GM18517 (cell line): Measurements from ENCODE around the gene SH3PXD2A.

Source experiments
- ATAC-seq: cut with Tn5 transposase; IDR thresholded peaks from one replicate; pipeline ENCODE4 v1.9.1; 2021; ENCODE audit warnings: mild to moderate bottlenecking, moderate library complexity; ENCODE audit not compliant: unreplicated experiment

The SH3PXD2A gene

GRCh38 chr10:103711351-103711994 lies 143.9 kb downstream of the SH3PXD2A start:
- ATAC-seq = no peak

DNA sequence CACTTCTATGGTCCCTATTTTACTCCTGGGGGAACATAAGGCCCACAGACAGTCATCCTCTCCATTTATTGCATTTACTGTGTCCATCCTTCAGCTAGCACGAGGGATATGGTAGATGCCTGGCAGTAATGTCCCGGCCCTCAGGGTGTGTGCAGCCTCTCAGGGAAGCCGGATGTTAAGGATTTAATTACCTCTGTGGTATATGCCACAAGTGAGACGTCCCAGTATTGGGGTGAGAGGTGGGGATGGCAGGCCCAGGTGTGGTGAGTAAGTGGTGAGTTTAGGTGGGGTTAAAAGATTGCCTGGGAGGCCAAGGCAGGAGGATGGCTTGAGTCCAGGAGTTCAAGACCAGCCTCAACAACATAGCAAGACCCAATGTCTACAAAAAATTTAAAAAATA lies 144.9 kb downstream of the SH3PXD2A start:
- ATAC-seq = no peak

- no peak for ATAC-seq
These were observed 145.9 kb downstream of the SH3PXD2A start for GRCh38 chr10:103709341-103709920.

GRCh38 chr10:103708627-103709288 lies 146.6 kb downstream of the SH3PXD2A start:
- ATAC-seq = no peak

DNA sequence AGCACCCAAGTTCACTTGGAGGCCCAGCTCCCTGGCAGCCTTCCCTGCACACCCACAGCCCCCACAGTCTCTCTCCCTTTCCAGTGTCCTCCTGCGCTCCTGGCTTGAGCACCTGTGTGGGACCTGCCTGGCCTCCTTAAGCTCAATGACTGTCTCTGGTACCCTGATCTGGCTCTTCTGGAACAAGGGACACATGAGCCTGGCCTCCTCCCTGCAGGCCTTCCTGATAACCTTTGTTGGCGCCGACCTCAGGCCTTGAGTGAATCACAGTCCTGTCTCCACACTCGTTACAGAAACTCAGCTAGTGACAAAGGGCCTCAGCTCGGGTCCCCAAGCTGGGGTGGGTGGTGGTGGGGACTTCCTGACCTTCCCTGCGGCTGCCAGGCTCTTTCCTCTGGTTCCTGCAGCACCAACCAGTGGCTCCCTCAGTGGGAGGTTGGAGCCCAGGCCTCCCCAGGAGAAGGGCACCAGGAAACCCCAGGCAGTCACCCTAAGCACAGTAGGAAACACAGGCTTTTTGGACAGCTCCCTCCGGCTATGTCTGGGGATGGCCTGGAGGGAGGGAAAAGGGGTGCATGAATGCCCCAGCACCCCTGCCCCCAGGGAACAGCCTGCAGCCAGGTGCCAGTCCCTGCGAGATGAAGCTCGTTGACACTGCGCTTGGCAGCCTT lies 147.3 kb downstream of the SH3PXD2A start:
- ATAC-seq = no peak

DNA sequence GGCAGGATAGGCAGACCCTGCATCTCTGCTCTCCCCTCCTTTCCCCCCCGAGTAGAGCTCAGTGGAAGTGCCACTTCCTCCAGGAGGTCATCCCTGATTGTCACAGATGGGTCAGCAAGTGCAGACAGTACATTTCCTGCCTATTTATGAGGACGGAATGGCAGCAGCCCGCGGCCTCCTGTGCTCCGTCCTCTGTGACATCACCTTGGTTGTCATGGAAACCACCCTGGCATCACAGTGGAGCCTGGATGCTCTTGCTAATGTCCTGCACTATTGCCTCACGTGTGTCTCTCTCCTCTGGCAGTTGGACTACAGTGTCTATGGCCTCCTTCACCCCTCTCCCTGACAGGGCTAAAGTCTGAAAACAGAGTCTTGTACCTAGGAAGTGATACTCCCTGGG lies 148.6 kb downstream of the SH3PXD2A start:
- no peak for ATAC-seq

GRCh38 chr10:103706047-103706446 lies 149.3 kb downstream of the SH3PXD2A start:
- no peak for ATAC-seq

DNA sequence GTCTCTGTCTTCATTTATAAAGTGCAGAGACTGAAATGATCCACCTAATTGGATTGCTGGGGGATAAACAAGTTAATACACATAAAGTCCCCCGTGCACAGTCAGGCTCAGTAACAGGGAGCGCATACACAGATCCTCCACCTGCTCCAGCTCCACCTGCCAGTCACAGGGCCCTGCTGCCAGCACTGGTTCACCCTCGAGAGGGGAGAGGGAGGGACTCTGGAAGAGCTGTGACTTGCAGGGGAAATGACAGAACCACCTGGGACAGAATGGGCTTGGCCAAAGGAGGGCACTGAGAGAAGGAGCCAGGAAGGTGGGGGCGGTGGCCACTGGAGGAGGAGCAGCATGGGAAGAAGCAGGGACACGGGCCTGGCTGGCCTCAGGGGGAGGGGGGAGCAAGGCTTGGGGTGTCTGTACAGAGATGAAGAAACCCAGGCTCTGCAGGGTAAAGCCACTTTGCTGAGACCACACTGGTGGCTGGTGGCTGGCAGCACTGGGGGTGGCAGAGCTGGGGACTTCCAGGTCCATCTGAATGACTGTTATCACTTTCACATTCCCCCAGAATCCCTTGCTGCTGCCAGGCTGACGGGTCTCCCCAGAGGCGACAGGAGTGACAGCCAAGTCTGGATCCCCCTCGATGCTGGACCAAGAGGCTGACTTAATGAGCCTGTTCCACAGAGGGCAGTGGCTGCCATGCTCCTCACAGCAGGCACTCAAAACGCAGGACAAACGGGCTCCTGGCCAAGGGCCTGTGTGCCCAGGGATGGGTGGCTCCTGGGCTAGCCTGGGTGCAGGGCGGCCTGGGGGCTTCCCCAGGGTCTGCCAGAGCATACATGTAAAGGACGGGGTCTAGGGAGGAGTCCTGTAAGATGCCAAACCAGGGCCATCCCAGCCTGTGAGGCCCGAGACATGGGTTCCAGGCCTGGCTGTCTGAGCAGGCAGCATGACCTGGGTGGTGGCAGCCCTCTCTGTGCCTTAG lies 151.1 kb downstream of the SH3PXD2A start:
- ATAC-seq = no peak

DNA sequence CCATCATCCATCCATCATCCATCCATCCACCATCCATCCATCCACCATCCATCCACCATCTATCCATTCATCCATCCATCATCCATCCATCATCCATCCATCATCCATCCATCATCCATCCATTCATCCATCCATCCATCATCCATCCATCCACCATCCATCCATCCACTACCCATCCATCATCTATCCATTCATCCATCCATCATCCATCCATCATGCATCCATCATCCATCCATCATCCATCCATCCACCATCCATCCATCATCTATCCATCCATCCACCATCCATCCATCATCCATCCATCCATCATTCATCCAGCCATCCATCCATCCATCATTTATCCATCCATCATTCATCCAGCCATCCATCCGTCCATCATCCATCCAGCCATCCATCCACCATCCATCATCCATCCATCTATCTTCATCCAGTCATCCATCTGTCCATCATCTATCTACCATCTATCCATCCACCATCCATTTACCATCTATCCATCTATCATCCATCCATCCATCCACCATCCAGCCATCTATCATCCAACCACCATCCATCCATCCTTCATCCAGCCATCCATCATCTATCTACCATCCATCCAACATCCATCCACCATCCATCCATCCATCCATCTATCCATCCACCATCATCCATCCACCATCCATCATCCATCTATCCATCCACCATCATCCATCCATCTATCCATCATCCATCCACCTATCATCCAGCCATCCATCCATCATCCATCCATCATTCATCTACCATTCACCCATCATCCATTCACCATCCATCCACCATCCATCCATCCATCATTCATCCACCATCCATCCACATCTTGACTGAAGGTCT lies 153.8 kb downstream of the SH3PXD2A start:
- no peak for ATAC-seq

GRCh38 chr10:103700436-103700715 lies 155.0 kb downstream of the SH3PXD2A start:
- no peak for ATAC-seq

DNA sequence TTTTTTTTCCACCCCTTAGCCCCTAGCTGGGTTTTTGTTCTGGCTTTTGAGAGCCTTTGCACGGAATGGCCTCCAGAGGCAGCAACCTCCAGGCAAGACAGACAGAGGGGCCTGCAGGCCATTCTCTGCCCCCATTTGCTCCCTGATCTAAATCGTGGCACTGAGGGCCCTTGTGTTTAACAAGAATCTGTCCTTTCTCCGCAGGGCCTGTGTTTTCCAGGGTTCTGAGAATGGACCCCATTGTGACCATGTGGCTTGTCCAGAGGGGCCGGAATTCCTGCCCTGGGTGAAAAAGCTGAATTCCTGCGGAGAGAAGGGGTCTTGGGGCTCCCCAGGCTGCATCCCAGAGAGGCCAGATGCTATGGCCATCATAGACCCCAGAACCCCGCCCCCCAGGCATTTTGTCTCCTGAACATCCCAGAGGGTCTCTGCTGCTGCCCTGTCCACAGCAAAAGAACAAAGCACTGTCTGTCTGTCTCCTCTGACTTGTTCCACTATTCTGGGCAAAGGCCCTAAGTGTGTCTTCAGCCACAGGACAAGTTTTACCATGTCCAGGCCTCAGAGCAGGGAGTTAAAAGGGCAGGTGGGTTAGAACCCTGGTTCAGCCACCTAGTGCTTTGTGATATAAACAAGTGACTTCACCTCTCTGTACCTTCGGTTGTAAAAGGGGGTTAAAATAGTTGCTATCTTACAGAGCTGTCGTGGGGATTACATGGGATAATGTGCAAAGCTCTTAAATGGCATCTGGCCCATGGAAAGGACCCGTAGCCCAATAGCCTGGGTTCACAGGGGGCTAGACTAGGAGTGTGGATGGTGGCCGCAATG lies 155.6 kb downstream of the SH3PXD2A start:
- ATAC-seq = no peak

GRCh38 chr10:103698266-103698665 lies 157.1 kb downstream of the SH3PXD2A start:
- no peak for ATAC-seq

DNA sequence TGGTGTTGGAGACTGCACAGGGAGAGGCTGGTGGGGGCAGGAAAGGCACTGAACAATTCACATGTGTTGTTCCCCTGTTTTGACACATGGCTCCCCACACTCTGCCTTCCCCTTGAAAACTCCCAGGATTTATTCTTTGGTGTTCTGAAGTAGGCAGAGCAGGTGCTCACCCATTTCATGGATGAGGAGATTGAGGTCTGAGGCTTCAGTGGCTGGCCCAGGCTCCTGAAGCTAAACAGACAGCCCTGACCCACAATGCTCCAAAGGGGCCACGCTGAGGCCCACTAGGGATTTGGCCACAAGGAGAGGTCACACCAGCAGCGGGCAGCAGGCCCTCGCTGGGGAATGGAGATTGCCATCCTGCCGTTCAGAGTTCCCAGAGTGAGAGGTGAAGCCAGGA lies 157.6 kb downstream of the SH3PXD2A start:
- no peak for ATAC-seq

DNA sequence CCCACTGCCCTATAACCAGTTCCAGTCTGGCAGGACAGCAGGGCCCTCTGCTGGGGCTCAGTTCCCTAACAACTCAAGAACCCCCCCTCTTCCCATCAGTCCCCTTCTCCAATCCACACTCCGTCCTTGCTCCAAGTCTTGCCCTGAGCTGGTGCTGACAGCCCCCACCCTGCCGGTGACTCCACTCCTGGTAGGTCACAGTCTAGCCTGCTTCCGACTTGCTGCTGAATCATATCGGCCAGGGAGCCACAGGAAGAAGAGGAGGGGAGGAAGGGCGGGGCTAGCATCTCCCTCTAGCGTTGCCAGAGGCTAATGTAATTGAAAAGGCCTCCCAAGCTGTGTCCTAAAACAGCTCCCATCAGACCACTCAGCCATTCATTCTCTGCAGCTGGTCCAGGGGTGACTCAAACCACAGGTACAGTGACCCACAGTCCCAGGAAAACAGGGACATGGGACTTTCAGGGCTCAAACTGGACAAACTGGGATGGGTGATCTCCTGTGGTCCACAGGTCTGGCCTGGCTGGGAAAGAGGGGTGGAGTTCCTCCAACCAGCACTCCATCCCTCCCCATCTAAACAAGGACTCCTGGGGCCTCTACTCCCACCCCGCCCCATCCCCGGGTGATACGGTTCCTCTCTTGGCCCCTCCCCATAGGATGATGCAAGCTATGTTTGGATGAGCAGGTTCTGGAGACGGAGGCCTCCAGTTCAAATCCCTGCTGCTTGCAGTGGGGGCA lies 158.8 kb downstream of the SH3PXD2A start:
- no peak for ATAC-seq

DNA sequence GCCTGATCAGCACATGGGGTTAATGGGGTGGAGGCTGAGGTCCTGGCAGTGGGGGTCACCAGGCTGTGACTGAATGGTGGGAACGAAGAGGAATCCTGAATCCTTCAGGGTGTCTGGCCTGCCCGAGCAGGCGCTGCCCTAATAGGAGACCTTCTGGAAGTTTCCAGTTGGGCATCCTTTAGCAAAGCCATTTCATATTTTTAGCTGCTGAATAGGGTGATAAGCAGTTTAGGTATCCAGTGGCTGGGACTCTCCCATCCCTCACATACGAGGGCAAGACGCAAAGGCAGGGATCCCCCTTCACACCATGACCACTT lies 159.3 kb downstream of the SH3PXD2A start:
- no peak for ATAC-seq

GRCh38 chr10:103695584-103696005 lies 159.8 kb downstream of the SH3PXD2A start:
- no peak for ATAC-seq

GRCh38 chr10:103693812-103694205 lies 161.6 kb downstream of the SH3PXD2A start:
- ATAC-seq = no peak

- peak; percentile 22 for ATAC-seq
These were observed 162.2 kb downstream of the SH3PXD2A start for GRCh38 chr10:103692952-103693811.
